ENCODE results near the gene SPSB1.

- TF ChIP-seq CTCF (IDR thresholded peaks at IDR 0.05; ENCODE audit: insufficient read depth, low read length) (no peak), POLR2AphosphoS5 (IDR thresholded peaks at IDR 0.05; ENCODE audit: low read depth) (no peak)
- TF ChIP-seq, protein P1, sequence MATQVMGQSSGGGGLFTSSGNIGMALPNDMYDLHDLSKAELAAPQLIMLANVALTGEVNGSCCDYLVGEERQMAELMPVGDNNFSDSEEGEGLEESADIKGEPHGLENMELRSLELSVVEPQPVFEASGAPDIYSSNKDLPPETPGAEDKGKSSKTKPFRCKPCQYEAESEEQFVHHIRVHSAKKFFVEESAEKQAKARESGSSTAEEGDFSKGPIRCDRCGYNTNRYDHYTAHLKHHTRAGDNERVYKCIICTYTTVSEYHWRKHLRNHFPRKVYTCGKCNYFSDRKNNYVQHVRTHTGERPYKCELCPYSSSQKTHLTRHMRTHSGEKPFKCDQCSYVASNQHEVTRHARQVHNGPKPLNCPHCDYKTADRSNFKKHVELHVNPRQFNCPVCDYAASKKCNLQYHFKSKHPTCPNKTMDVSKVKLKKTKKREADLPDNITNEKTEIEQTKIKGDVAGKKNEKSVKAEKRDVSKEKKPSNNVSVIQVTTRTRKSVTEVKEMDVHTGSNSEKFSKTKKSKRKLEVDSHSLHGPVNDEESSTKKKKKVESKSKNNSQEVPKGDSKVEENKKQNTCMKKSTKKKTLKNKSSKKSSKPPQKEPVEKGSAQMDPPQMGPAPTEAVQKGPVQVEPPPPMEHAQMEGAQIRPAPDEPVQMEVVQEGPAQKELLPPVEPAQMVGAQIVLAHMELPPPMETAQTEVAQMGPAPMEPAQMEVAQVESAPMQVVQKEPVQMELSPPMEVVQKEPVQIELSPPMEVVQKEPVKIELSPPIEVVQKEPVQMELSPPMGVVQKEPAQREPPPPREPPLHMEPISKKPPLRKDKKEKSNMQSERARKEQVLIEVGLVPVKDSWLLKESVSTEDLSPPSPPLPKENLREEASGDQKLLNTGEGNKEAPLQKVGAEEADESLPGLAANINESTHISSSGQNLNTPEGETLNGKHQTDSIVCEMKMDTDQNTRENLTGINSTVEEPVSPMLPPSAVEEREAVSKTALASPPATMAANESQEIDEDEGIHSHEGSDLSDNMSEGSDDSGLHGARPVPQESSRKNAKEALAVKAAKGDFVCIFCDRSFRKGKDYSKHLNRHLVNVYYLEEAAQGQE (IDR thresholded peaks at IDR 0.05; ENCODE audit: insufficient replicate concordance, low read depth): no peak
Measured at GRCh38 chr1:9267827-9268581, 24.7 kb upstream of the SPSB1 start.

Measured in HL-60 (cell line).